Mammary epithelial cell (primary cell): Measurements from ENCODE around the gene PNPO.

ENCODE experiments used
- EZH2 ChIP-seq: IDR thresholded peaks from 2 replicates; pipeline ENCODE4 v1.6.1; 2012; ENCODE audit warnings: low read length, inconsistent platforms, borderline replicate concordance
- TF ChIP-seq, protein P1 (sequence below), 2 donors: IDR thresholded peaks in 1 of 2; conservative IDR thresholded peaks in 1 of 2; 2 replicates each; pipeline ENCODE4 v1.5.1; 2011 to 2012; ENCODE audit warnings: inconsistent platforms in 2 of 2, low read length in 2 of 2, mild to moderate bottlenecking in 2 of 2, control low read depth in 1 of 2, low read depth in 1 of 2; ENCODE audit not compliant: insufficient read depth in 1 of 2; ENCODE audit errors: extremely low read depth in 1 of 2

DNA sequence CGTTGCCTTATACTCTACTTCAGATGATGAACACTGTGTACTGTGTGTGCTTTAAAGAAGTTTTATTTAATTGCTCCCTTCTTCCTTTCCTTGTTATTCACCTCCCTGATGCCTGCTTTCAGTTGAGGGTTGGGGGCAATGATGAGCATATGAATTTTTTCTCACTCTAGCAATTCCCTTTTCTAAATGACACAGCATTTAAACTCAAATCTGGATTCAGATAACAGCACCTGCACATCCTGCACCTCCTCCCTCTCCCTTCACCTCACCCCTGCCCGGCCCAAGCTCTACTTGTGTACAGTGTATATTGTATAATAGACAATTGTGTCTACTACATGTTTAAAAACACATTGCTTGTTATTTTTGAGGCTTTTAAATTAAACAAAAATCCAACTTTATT is 13.0 kb upstream of the PNPO start:
- TF ChIP-seq, protein P1, sequence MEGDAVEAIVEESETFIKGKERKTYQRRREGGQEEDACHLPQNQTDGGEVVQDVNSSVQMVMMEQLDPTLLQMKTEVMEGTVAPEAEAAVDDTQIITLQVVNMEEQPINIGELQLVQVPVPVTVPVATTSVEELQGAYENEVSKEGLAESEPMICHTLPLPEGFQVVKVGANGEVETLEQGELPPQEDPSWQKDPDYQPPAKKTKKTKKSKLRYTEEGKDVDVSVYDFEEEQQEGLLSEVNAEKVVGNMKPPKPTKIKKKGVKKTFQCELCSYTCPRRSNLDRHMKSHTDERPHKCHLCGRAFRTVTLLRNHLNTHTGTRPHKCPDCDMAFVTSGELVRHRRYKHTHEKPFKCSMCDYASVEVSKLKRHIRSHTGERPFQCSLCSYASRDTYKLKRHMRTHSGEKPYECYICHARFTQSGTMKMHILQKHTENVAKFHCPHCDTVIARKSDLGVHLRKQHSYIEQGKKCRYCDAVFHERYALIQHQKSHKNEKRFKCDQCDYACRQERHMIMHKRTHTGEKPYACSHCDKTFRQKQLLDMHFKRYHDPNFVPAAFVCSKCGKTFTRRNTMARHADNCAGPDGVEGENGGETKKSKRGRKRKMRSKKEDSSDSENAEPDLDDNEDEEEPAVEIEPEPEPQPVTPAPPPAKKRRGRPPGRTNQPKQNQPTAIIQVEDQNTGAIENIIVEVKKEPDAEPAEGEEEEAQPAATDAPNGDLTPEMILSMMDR (conservative IDR thresholded peaks at IDR 0.05 in 1 of 2, IDR thresholded peaks at IDR 0.05 in 1 of 2; ENCODE audit: extremely low read depth in 1 of 2, insufficient read depth in 1 of 2, low read depth in 1 of 2, low read length in 2 of 2) = no peak
- TF ChIP-seq EZH2 = no peak
